Osteocyte (in vitro differentiated cells): Measurements from ENCODE around the gene OSBPL2. TPM values are rescaled to one million over a fixed set of nuclear protein-coding genes. Genes with fewer than 3 reads are reported as not detected.

ENCODE experiments used
- DNase-seq: peaks from one replicate; pipeline ENCODE4 v3.0.0; 2021; ENCODE audit warnings: mixed read lengths; ENCODE audit not compliant: unreplicated experiment; ENCODE audit errors: extremely low spot score
- H3K27ac Mint-ChIP-seq: one replicate; pipeline ENCODE4 v1.8.0; 2021; ENCODE audit warnings: mild to moderate bottlenecking, mixed read lengths; ENCODE audit not compliant: unreplicated experiment
- H3K27me3 Mint-ChIP-seq: one replicate; pipeline ENCODE4 v1.8.0; 2021; ENCODE audit warnings: mixed read lengths; ENCODE audit not compliant: unreplicated experiment
- H3K36me3 Mint-ChIP-seq: one replicate; pipeline ENCODE4 v1.8.0; 2021; ENCODE audit warnings: mixed read lengths; ENCODE audit not compliant: unreplicated experiment
- H3K4me1 Mint-ChIP-seq: one replicate; pipeline ENCODE4 v1.8.0; 2021; ENCODE audit warnings: mixed read lengths; ENCODE audit not compliant: unreplicated experiment
- H3K4me3 Mint-ChIP-seq: one replicate; pipeline ENCODE4 v1.8.0; 2021; ENCODE audit warnings: mild to moderate bottlenecking, moderate library complexity, mixed read lengths; ENCODE audit not compliant: unreplicated experiment
- H3K9me3 Mint-ChIP-seq: one replicate; pipeline ENCODE4 v1.8.0; 2021; ENCODE audit warnings: mixed read lengths; ENCODE audit not compliant: unreplicated experiment
- total RNA-seq: library from RNA; stranded (reverse); gene quantifications from 2 replicates; pipeline ENCODE4 v1.2.1, GENCODE V29; 2021
- TF ChIP-seq, protein P1 (sequence below): fragments of 200-600 bp; sonication (generic); IDR thresholded peaks from 2 replicates; pipeline ENCODE4 v1.5.0; 2021; ENCODE audit warnings: antibody characterized with exemption, mild to moderate bottlenecking, moderate library complexity

Gene OSBPL2
- total RNA-seq, 1 donor from 2014 or later, result 46.3 TPM

- H3K36me3 Mint-ChIP-seq, result no peaks in the 10 kb centered on the region
- no peak overlapping the region for H3K4me3 Mint-ChIP-seq
- peaks cover 8% of the 10 kb centered on the region for H3K4me1 Mint-ChIP-seq
- no peak for DNase-seq
- peaks cover 45% of the 10 kb centered on the region for H3K27me3 Mint-ChIP-seq
- no peaks in the 10 kb centered on the region for H3K9me3 Mint-ChIP-seq
- TF ChIP-seq, protein P1, sequence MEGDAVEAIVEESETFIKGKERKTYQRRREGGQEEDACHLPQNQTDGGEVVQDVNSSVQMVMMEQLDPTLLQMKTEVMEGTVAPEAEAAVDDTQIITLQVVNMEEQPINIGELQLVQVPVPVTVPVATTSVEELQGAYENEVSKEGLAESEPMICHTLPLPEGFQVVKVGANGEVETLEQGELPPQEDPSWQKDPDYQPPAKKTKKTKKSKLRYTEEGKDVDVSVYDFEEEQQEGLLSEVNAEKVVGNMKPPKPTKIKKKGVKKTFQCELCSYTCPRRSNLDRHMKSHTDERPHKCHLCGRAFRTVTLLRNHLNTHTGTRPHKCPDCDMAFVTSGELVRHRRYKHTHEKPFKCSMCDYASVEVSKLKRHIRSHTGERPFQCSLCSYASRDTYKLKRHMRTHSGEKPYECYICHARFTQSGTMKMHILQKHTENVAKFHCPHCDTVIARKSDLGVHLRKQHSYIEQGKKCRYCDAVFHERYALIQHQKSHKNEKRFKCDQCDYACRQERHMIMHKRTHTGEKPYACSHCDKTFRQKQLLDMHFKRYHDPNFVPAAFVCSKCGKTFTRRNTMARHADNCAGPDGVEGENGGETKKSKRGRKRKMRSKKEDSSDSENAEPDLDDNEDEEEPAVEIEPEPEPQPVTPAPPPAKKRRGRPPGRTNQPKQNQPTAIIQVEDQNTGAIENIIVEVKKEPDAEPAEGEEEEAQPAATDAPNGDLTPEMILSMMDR, result no peak
- no peak overlapping the region for H3K27ac Mint-ChIP-seq
Measured at GRCh38 chr20:62222972-62223371, 15.3 kb upstream of the OSBPL2 start.

GRCh38 chr20:62223571-62223970 lies 14.8 kb upstream of the OSBPL2 start:
- H3K4me3 Mint-ChIP-seq, result no peak overlapping the region
- no peak overlapping the region for H3K27ac Mint-ChIP-seq
- H3K4me1 Mint-ChIP-seq, result peaks cover 8% of the 10 kb centered on the region
- H3K27me3 Mint-ChIP-seq, result peaks cover 41% of the 10 kb centered on the region
- H3K36me3 Mint-ChIP-seq, result no peaks in the 10 kb centered on the region
- no peak for DNase-seq
- TF ChIP-seq, protein P1, result no peak
- H3K9me3 Mint-ChIP-seq, result no peaks in the 10 kb centered on the region

DNA sequence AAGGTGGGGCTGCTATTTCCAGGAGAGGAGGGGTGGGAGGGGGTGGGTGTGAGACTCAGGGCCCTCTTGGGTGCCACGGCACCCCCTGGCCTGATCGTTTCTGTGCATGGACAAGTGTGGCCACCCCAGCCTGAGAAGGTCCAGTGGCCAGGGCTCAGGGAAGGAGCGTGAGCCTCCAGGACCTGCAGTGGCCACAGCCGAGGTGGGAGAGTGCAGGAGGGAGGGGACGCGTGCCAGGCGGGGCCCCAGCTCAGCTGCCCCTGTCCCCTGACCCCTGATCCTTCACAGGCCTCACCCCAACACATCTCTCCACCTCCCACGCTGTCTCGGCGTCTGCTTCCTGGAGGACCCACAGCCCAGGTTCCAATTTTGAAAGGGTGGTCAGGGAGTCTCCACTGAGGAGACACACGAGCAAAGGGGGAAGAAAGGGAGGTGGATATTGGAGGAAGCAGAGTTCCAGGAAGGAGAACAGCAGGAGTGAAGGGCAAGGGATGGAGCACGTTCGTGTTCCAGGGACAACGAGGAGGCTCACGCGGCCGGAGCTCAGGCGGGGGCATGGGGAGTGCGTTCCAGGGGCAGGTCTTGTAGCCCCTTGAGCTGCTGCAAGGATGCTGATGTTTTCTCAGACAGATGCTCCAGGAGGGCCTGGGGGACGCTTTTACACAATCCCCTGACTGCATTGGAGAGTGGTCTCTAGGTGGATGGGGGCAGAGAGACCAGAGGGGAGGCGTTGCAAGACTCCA lies 14.0 kb upstream of the OSBPL2 start:
- Mint-ChIP-seq H3K27ac (no peak overlapping the region), H3K36me3 (no peaks in the 10 kb centered on the region), H3K4me1 (peaks cover 4% of the 10 kb centered on the region), H3K27me3 (peaks cover 34% of the 10 kb centered on the region), H3K4me3 (no peak overlapping the region), H3K9me3 (no peaks in the 10 kb centered on the region)
- DNase-seq, result no peak
- TF ChIP-seq, protein P1, result no peak

- TF ChIP-seq, protein P1, result no peak
- DNase-seq, result no peak
- Mint-ChIP-seq H3K4me1 (peaks cover 4% of the 10 kb centered on the region), H3K36me3 (no peaks in the 10 kb centered on the region), H3K4me3 (no peak overlapping the region), H3K9me3 (no peaks in the 10 kb centered on the region), H3K27me3 (peaks cover 34% of the 10 kb centered on the region), H3K27ac (no peak overlapping the region)
Measured at GRCh38 chr20:62225026-62225425, 13.3 kb upstream of the OSBPL2 start.

- H3K36me3 Mint-ChIP-seq, result no peaks in the 10 kb centered on the region
- H3K27ac Mint-ChIP-seq, result no peak overlapping the region
- peaks cover 33% of the 10 kb centered on the region for H3K27me3 Mint-ChIP-seq
- peaks cover under 1% of the 10 kb centered on the region for H3K4me1 Mint-ChIP-seq
- H3K9me3 Mint-ChIP-seq, result no peaks in the 10 kb centered on the region
- TF ChIP-seq, protein P1, result no peak
- no peak overlapping the region for H3K4me3 Mint-ChIP-seq
- no peak for DNase-seq
Measured at GRCh38 chr20:62225820-62226635, 12.3 kb upstream of the OSBPL2 start.
